GM19238 (cell line): ENCODE measurements around the gene PFKP.
"Not testable (repeated sequence)": the region's sequence is repeated elsewhere in the genome, so short reads cannot be mapped to it uniquely, and the experiment has no call there.

Experiments
- DNase-seq: peaks from one replicate; pipeline ENCODE4 v3.0.0; 2011; ENCODE audit warnings: low spot score; ENCODE audit not compliant: insufficient read length

PFKP gene

GRCh38 chr10:3046981-3047547 is 20.3 kb upstream of the PFKP start:
- DNase-seq = no peak

GRCh38 chr10:3047596-3047995 is 19.8 kb upstream of the PFKP start:
- DNase-seq = no peak

GRCh38 chr10:3048119-3049019 is 19.0 kb upstream of the PFKP start:
- no peak for DNase-seq

- DNase-seq = no peak
Measured at GRCh38 chr10:3051692-3052091, 15.7 kb upstream of the PFKP start.

- DNase-seq = no peak
Measured at GRCh38 chr10:3053155-3053554, 14.2 kb upstream of the PFKP start.

GRCh38 chr10:3054183-3054850 is 13.0 kb upstream of the PFKP start:
- no peak for DNase-seq

- DNase-seq = no peak
Measured at GRCh38 chr10:3054851-3055199, 12.5 kb upstream of the PFKP start.

GRCh38 chr10:3056280-3057037 is 10.9 kb upstream of the PFKP start:
- DNase-seq = no peak

- DNase-seq = no peak
Measured at GRCh38 chr10:3057946-3058345, 9.4 kb upstream of the PFKP start.

- DNase-seq = no peak
Measured at GRCh38 chr10:3059974-3060373, 7.4 kb upstream of the PFKP start.

GRCh38 chr10:3060481-3060889 is 6.9 kb upstream of the PFKP start:
- DNase-seq = no peak

GRCh38 chr10:3061323-3061898 is 5.9 kb upstream of the PFKP start:
- DNase-seq = not testable (repeated sequence)

- no peak for DNase-seq
Measured at GRCh38 chr10:3062502-3063186, 4.7 kb upstream of the PFKP start.

- DNase-seq = no peak
Measured at GRCh38 chr10:3064423-3064822, 2.9 kb upstream of the PFKP start.

- no peak for DNase-seq
Measured at GRCh38 chr10:3065622-3066021, 1.7 kb upstream of the PFKP start.

GRCh38 chr10:3066317-3067117 is 831 bp upstream of the PFKP start:
- no peak for DNase-seq

GRCh38 chr10:3067859-3068179 is 471 bp downstream of the PFKP start:
- peak; percentile 37 for DNase-seq

- peak; percentile 73 for DNase-seq
Measured at GRCh38 chr10:3068201-3068967, 1.0 kb downstream of the PFKP start.

GRCh38 chr10:3068968-3069737 is 1.8 kb downstream of the PFKP start:
- DNase-seq = peak; percentile 44
